HS-5 (cell line): Measurements from ENCODE around the gene BRCC3.

Source experiments
- DNase-seq: peaks from one replicate; pipeline ENCODE4 v3.0.0-alpha.2; 2012; ENCODE audit warnings: low read depth

BRCC3 gene

DNA sequence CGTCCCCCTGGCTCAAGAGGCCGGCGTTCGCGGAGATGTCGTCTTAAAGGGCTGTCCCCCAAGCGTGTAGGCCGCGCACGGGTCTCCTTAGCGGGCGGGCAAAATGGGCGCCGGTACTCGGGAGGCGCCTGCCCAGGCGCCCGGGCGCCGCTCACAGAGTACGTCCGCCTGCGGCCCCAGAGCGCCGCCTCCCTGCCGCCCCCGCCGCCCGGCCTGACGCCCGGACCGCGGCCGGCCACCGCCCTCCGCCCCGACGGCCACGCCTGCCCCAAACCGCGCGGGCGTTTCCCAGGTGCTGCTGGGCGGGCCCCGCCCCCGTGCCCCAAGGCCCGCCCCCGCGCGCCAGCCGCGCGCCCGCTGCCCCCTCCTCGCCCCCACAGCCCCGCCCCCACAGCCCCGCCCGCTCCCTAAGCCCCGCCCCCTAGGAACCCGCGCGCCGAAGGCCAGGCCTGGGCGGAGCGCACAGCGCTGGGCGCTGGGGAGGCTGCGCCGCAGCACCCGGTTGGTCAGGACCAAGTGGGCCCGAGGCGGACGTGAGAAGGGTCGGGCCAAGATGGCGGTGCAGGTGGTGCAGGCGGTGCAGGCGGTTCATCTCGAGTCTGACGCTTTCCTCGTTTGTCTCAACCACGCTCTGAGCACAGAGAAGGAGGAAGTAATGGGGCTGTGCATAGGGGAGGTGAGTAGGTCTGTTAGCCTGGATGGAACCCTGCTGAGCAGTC is at the start of gene BRCC3, which contains the start of the genes CMC4 and MTCP1:
BRCC3 (plus strand) TSS at position 534 of the 719 bp plus-strand sequence; CDS start at position 554, 20 bp downstream.
CMC4 (minus strand) TSS at position 162 of the 719 bp plus-strand sequence. CDS start 7,113 bp downstream, outside the sequence.
MTCP1 (minus strand) TSS at position 162 of the 719 bp plus-strand sequence. CDS start 5,126 bp downstream, outside the sequence.
- DNase-seq = peak; percentile 24

DNA sequence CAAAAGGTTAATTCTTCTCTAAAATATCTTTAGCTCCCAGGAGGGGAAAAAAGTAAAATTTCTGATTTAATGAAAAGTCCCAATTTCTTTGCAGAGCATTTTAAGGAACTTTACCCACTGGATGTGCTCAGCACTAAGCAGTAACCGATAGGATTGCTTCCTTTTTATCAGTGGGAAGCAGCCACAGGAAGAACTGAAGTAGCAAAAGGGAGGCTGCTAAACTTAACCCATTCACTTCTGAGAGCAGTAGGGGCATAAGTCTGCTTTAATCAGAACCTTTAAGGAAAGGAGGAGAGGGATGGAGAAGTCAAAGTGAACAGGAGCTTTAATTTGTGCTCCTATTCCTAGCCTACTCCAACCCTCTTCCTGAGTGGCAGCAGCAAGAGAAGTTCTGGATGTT is 48.7 kb upstream of the BRCC3 start, which contains the start of gene F8:
F8 (minus strand) TSS at position 139 of the 400 bp plus-strand sequence. CDS start 171 bp downstream, outside the sequence.
- DNase-seq = no peak

DNA sequence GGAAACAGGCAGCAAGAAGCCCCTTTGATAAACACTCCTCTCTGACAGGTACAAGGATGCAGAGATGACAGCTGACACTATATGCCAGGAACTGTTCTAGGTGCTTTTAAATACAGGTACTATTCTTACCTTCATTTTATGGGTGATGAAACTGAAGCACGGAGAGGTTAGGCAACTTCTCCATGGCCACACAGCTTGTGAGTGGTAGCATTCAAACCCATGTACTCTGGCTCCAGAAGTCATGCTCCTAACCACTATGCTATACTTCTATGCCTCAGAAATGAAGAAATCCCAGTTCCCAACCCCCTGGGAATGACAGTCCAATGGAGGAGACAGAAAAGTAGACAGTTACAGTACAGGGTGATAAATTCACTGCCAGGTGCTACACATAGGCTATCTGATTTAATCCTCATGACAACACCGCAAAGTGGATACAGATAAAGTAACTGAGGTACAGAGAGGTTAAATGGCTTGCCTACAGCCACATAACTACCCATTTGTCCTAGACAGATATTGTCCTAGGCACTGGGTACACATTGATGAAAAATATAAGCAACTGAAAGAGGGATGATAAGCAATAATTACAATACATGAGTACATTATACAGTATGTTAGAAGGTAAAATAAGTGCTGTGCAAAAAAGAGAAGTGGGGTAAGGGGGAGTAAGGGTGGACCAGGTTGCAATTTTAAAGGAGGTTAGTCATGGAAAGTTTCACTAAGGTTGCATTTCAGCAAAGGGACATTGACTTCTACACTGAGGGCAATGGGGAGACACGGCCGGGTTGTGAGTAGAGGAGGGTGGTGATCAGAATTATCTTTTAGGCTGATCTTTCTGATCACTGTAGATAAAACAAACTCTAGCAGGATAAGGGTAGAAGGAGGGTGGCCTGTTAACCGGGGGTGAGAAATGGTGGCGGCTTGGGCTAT is 47.1 kb upstream of the BRCC3 start:
- DNase-seq = no peak

DNA sequence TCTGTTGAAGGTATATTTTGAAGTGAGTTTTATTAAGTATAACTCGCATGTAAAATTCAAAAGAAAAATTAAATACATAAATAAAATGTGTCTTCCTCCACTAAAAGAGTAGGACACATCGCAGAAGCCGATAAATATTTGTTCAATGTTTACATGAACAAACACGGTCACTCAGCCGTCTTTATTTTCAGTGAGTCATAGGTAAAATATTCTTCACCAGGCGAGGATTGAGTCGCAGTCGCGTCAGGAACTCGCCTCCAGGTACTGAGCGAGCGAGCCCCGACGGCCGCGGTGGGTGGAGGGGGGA is 44.9 kb upstream of the BRCC3 start:
- no peak for DNase-seq

DNA sequence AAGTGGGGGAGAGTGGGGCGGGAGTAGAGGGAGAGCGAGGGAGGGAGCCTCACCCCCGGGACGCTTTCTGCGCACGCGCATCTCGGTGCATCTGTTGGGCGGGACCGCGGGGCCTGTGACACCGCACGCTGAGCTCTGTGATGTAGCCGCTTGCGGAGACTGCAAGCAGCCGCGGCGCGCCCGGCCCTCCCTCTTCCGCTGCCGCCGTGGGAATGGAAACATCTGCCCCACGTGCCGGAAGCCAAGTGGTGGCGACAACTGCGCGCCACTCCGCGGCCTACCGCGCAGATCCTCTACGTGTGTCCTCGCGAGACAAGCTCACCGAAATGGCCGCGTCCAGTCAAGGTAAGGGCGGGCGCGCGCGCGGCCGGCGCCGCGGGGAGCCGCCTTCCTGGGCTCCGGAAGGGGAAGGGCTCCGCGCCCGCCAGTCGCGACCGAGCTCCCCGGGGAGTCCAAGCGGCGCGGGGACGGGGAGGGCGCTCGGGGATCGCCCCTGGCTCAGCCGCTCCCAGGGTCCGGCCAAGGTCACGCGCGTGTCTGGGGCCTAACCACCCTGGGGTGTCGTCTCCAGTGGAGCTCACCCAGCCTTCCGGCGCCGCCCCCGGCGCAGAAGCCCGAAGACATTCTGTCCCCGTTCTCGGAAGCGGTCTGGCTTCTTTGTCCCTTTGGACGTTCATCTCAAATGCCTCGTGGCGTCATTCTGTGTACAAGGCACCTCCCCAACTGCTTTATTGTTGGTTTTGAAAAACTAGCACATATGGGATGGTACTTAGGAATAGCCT is 44.4 kb upstream of the BRCC3 start, which contains the start of gene FUNDC2:
FUNDC2 (plus strand) TSS at position 118 of the 782 bp plus-strand sequence; CDS start at position 213, 95 bp downstream.
- DNase-seq = peak; percentile 63

DNA sequence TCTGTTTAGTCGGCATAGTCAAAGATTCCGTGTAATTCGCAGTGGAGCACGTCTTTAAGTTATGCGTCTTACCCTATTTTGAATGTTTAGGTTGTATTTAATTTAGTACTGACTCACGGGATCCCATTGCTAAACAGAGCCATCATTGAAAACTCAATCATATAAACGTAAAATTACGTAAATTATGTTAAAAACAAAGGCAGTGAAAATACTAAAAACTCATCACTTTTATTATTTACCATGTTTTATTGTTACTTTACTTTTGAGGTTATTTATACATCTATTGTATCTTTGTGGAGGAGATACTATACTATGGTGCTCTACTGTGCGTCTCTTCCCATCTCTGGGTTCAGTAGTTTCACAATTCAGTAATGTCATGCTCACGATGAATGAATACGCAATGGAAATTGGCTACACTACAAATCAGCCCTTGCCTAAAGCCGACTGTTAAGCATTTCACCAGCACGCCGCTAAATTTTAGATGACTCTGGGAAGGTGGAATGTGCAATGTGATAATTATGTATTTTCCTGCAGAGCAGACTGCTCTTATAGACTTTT is 43.7 kb upstream of the BRCC3 start:
- peak; percentile 20 for DNase-seq

DNA sequence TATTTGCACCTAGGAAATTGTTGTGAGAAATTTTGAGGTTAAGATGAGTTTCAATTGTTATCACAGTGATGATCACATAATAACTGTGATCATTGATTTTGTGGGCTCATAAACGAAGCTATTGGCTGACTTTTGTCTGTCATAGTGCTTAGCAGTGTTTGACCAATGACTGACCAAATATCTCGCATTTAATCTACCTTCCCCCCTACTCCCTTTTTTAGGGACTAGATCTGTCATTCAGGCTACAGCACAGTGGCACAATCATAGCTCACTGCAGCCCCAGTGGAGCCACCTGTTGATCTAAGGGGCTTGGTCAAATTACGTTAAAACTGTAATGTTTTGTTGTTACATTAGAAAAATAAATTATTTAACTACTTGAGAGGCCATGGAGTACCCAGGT is 43.2 kb upstream of the BRCC3 start:
- no peak for DNase-seq

DNA sequence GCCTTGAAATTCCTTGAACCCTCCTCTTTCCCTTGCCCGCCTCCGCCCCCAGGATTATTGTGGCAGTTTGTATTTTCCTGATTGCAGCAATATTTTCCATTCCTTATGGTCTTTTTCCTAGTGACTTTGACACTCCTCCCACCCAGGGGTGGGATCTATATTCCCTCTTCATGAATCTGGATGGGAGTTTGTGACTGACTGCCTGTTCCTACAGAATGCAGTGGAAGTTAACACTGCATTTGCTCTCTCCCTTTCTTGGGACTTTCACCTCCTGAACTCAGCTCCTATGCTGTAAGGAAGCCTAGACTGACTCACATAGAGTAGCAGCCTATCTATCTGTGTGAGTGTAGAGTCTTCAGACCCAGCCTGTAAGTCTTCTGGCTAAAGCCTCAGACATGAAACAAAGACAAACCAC is 42.4 kb upstream of the BRCC3 start:
- DNase-seq = no peak

DNA sequence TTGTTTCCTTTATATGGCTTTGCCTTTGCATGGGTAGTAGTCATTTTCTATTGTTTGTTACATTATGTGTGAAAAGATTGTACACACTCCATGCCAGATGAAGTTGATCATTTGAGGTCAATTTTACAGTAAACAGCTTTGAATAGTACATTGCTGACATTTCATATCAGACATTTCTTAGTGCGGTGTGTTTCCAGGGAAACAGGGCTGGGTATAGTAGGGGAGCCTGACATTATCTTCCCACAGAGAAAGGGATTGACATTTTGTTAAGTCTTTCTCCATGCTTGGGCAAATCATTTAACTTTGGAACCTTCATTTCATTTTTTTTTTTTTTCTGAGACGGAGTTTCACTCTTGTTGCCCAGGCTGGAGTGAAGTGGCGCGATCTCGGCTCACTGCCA is 39.7 kb upstream of the BRCC3 start:
- DNase-seq = no peak

DNA sequence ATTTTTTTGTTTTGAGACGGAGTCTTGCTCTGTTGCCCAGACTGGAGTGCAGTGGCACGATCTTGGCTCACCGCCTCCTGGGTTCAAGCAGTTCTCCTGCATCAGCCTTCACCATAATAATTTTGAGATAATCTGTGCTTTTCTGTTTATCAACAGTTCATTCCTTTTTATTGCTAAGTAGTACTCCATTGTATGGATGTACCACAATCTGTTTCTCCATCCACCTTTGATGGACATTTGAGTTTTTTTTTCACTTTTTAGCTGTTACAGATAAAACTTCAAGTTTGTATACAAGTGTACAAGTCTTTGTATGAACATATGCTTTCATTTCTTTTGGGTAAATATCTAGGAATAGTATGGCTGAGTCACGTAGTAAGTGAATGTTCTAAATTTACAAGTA is 35.6 kb upstream of the BRCC3 start:
- no peak for DNase-seq

DNA sequence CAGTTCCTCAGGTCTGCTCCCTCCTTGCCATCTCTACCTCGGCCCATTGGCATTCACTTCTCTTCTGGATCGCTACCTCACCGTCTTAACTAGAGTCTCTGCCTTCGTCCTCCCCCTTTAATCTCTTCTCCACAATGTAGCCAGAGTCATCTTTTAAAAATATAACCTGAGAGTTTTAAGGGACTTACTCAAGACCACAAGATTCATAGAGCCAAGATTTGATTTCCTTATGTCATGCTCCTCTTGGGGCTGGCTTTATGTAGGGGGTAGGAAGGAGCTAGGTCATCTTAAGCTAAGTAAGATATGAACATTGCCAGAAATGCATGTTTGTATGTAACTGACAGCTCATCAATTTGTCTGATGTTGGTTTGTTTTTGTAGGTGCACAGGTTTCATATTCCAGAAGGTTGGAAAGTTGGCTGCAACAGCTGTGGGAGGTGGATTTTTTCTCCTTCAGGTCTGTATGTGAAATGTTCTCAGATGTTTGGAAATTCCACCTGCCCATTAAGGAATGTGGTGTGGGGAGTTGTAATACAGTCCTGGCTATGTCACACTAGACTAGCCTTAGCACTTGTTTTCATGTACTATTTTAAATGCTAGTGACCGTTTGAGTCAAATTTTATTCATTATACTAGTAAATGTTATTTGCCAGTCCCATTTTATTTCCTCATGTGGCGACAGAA is 25.0 kb upstream of the BRCC3 start:
- DNase-seq = no peak

DNA sequence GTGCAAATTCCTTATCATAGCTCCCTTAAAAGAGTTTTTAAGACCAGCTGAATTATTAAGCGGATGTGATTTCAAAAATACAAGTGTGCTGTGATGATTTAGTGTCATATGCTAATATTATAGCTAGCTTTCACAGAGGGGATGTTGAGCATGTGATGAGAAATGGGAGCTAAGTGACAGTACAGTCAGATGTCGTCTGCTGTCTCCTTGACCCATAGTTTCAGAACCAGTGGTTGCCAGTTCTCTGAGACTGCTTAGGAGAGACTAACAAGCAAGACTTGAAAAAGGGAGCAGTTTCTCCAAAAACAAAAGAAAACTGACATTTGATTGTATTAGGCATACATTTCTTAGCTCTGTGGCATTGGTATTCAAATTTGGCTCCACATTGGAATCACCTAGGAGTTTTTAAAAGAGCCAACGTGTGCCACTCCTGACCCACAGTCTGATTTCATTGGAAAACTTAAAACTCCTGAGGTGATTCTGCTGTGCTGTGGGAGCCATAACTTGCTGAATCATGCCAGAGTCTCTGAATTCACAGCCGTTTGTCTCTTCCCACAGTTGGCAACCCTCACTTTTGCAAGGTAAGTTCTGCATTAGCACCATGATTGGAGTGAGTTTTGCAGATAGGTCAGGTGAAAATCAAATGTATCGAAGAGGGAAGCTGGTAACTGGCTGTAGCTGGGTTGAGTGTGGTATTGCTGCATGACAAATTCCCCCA is 24.3 kb upstream of the BRCC3 start:
- DNase-seq = no peak

DNA sequence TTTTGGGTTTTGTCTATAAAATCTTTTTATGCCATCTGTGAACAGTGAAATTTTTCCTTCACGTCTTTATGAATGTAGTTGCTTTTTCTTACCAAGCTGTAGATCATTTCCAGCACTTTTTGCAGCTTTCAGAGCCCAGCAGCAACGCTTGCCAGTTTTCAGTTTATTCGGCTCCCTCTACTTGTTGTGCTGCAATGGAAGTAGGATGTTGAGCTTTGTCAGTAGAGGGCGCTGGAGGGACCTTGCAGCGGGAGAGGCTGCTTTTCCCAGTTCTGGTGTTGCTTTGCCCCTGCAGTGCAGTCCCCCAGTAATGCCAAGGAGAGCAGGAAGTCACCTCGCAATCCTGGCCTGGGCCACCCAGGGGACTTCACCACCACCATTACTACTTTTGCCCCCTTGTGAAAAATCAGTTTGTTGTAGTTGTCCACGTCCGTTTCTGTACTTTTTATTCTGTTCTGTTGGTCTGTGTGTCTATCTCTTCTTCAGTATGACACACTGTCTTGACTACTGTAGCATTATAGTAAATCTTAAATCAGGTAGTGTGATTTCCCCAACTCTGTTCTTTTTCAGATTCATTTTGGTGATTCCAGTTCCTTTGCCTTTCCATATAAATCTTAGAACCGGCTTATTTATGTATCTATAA is 22.2 kb upstream of the BRCC3 start:
- DNase-seq = no peak

DNA sequence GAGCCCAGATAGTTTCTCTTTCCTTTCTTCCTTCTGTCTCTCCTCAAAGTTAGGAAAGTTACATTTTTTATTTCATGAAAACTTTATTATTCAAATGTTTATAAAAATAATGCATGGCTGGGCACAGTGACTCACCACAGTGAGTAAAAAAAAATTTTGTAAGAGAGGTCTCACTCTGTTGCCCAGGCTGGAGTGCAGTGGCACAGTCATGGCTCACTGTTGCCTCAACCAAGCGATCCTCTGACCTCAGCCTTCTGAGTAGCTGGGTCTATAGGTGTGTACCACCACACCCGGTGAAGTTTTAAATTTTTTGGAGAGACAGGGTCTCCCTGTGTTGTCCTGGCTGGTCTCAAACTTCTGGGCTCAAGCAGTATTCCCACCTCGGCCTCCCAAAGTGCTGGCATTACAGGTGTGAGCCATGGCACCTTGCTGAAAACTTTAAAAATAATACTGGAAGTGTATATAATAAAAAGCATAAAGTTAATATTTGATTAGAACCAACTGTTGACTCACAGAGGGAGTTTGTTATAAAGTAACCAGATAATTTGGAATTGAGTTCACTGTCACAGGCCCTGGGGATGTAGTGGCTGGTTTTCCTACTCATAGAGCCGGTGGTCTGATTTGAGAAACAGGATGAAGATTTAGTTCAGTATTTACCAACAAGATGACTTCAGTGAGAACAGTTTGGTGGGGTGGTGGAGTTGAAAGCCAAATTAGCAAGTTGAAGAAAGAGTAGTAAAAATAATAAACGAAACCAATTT is 18.4 kb upstream of the BRCC3 start:
- no peak for DNase-seq

DNA sequence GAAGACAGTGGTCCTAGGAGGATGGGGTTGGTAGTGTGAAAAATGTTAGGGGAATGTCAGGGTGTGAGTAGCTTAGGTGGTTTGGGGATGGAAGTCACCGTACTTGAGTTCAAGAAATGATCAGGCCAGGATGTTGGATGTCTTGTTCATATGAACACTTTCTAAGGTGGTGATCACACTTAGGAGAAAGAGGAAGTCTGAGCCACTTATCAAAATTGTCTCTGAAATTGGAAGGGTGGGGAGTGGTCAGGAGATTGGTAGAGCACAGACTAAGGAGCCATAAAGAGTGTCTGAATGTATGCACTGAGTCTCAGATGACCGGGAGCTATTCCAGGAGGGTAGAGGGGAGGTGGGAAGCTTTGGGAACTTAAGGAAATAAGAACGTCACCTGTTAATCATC is 17.7 kb upstream of the BRCC3 start:
- DNase-seq = no peak

DNA sequence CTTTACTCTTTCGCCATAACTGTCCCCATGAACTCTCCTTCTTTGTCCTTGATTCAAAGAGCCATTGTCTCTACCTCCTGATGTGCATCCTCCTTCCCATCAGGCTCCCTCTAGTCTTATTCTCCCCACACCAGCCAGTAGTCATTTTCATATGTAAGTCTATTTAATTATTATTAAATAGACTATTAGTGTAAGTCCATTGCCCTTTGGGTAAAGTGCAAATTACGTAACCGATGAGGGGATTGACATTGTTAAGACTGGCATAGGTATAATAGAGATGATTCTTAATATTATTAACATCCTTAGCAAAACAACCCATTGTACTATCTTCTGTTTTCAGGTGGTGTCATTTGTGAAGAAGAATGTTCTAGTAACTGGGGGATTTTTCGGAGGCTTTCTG is 17.1 kb upstream of the BRCC3 start:
- DNase-seq = no peak

DNA sequence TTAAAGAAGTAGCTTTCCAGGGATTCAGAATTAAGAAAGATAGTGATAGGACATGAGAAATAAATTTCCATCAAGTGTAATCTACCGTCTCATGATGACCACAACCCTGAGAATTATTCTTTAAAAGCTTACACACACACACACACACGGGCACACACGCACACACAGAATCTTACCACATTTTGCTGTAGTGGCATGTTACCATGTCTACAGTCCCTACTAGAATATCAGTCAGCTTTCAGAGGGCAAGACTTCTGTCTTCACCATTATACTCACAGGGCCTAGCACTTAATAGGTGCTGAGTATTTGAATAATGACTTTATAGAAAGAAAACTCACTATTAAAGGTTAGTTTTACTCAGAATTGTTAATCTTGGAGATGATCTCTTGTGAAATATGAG is 15.8 kb upstream of the BRCC3 start:
- DNase-seq = no peak

DNA sequence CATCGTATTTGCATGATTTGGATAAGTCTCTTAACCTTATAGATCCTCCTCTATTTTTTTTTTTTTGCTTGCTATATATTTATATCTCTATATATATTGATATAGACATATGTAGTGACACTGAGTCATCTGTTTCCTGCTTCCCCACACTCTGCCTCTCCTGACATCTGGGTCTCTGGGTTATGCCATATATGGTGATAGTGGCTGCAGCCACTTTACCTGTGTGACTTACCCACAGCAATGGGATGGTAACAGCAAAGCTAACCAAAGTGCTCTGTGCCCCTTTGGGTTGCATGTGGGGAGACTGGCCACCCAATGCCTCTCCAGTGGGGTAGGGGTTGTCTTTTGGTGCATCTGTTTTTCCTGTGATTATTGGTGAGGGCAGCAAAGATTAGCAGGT is 14.8 kb upstream of the BRCC3 start:
- DNase-seq = no peak
